Renal pelvis (tissue), 4 donors: ENCODE data around the gene CFD. TPM values are rescaled to one million over a fixed set of nuclear protein-coding genes. Genes with fewer than 3 reads are reported as not detected.
"Not testable (repeated sequence)": the region's sequence is repeated elsewhere in the genome, so short reads cannot be mapped to it uniquely, and the experiment has no call there.

Experiments used
- DNase-seq: peaks from one replicate; pipeline ENCODE4 v3.0.0-alpha.2; 2013
- polyA plus RNA-seq, 3 donors: library from polyadenylated mRNA; unstranded; fragments of 120-200 nt; gene quantifications; one replicate each; pipeline ENCODE4 v1.2.1, GENCODE V29; 2013; ENCODE audit not compliant: insufficient read length in 3 of 3

The CFD gene
- polyA plus RNA-seq, 3 donors: 3.9 to 4.4 (median 4.2) TPM

GRCh38 chr19:850221-850978, 9.1 kb upstream of the CFD start:
- peak; percentile 64 for DNase-seq

GRCh38 chr19:850979-851335, 8.5 kb upstream of the CFD start:
- DNase-seq: no peak

- DNase-seq: no peak
These were observed 7.1 kb upstream of the CFD start, which contains the start of gene ELANE for GRCh38 chr19:852136-853013. Gene ELANE, plus strand, starts transcription at chr19:852303. Its CDS starts 26 bp downstream, at chr19:852329.

GRCh38 chr19:853014-853585, 6.4 kb upstream of the CFD start:
- DNase-seq: no peak

DNA sequence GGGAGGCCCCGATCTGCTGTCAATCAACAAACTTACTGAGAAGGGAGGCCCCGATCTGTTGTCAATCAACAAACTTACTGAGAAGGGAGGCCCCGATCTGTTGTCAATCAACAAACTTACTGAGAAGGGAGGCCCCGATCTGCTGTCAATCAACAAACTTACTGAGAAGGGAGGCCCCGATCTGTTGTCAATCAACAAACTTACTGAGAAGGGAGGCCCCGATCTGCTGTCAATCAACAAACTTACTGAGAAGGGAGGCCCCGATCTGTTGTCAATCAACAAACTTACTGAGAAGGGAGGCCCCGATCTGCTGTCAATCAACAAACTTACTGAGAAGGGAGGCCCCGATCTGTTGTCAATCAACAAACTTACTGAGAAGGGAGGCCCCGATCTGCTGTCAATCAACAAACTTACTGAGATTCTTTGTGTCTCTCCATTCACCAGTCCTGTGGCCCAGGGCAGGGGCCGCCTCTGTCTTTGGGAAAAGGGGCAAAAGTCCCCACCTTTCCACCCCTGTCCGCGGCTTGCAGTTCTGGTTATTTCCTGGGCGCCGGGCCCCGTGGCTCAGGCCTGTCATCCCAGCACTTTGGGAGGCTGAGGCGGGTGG, 5.7 kb upstream of the CFD start:
- DNase-seq: not testable (repeated sequence)

DNA sequence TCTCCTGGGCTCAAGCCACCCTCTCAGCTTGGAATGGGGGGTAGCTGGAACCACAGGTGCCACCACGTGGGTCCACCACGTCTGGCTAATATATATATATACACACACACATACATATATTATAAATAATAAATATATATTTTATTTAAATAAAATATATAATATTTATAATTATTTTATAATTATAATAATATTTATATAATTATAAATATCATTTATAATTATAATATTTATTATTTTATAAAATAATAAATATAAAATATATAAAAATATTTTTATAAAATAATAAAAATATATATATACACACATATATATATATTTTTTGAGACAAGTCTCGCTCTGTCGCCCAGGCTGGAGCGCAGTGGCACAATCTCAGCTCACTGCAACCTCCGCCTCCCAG, 4.9 kb upstream of the CFD start:
- DNase-seq: no peak

- DNase-seq: no peak
These were observed 4.3 kb upstream of the CFD start for GRCh38 chr19:855142-855541.

DNA sequence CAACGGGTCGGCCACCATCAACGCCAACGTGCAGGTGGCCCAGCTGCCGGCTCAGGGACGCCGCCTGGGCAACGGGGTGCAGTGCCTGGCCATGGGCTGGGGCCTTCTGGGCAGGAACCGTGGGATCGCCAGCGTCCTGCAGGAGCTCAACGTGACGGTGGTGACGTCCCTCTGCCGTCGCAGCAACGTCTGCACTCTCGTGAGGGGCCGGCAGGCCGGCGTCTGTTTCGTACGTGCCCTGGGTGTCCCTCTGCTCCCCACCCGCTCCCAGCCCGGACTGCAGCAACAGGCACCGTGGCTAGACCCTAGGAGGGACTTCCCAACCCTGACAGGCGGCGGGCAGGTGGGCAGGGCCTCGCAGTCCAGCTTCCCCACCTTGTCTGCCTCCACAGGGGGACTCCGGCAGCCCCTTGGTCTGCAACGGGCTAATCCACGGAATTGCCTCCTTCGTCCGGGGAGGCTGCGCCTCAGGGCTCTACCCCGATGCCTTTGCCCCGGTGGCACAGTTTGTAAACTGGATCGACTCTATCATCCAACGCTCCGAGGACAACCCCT, 3.8 kb upstream of the CFD start:
- DNase-seq: no peak

DNA sequence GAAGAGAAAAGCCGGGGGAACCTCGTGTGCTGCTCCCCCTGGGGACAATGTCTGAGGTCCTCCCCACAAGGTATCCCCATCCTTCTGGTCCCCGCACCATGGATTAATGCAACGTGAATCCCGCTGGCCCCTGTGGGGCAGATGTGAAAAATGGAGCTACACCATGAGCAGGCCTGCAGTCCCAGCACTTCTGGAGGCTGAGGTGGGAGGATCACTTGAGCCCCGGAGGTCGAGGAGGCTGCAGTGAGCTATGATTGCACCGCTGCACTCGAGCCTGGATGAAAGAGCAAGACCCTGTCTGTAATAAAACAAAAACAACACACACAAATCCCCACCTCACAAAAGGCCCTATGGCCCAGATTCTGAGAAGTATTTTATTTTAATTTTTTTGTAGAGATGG, 1.2 kb upstream of the CFD start:
- DNase-seq: no peak

- DNase-seq: no peak
These were observed 1.8 kb downstream of the CFD start for GRCh38 chr19:861141-861755.

GRCh38 chr19:861756-862580, 2.5 kb downstream of the CFD start:
- DNase-seq: no peak

DNA sequence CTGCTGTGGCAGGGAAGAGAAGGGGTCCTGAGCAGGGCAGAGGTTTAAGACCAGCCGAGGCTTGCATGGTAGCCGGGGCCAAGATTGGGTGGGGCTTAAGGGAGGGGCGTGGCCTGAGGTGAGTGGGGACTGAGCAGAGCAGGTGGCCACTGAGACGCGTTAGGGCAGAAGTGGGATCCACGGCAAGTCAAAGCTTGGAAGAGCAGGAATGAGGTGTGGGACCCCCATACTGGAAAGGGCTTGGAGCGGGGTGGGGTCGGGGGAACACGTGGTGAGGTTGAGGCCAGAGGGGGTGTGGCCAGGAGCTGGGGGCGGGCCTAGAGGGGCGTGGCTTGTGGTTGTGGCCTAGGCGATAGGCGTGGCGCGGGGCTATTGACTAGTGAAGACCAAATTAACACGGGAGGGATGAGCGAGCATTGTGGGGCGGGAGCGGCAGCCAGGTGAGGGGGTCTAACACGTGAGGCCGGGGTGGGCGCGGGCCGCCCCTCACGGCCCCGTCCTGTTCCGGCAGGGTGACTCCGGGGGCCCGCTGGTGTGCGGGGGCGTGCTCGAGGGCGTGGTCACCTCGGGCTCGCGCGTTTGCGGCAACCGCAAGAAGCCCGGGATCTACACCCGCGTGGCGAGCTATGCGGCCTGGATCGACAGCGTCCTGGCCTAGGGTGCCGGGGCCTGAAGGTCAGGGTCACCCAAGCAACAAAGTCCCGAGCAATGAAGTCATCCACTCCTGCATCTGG, 3.3 kb downstream of the CFD start:
- DNase-seq: no peak

GRCh38 chr19:863315-863620, 3.8 kb downstream of the CFD start:
- DNase-seq: no peak

GRCh38 chr19:866769-867300, 7.4 kb downstream of the CFD start:
- DNase-seq: no peak

DNA sequence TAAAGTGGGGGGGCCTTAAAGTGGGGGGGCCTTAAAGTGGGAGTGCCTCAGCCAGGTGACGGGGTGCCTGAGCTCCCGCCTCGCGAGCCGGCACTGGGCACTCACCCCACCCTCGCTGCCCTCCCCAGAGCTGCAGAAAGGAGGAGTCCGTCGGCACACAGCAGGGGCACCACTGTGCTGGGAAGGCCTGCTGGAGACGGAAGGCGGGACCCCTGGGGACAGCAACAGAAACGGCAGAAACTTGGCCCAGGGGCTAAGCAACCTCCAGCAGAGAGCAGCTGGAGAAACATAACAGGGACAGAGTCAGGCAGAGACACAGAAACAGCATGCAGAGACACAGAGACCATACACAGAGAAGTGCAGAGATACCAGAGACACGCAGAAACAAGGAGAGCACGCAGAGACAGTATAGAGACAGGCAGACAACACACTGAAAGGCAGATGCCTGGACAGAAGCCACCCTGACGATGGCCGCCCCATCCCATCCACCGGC, 7.9 kb downstream of the CFD start:
- no peak for DNase-seq

DNA sequence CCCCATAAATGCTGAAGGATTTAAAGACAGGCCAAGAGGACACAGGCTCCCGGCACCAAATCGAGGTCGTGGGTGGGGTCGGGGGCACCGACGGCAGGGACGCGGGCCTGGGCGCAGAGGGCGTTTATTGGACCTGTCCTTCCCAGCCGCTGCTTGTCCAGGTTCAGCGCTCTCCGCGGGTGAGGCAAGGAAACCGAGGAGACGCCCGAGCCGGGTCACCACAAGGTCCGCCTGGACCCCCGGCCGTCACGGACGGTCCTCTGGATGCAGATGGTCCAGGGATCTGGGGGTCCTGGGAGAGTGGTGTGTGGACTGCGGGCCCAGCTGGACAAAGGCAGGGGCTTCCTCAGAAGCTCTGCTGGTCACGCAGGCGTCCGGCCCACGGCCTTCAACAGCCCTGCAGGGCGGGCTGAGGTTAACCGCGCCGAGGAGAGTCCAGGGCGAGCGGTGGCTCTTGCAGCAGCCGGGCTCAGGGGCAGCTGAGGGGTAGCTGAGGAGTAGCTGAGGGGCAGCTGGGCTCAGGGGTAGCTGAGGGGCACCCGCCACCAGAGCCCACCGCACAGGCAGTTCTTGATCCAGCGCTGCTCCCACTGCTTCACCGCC, 8.5 kb downstream of the CFD start:
- DNase-seq: no peak

- no peak for DNase-seq
These were observed 9.2 kb downstream of the CFD start for GRCh38 chr19:868458-869244.
